A549 (cell line): ENCODE measurements around the gene PPP1R37. TPM values are rescaled to one million over a fixed set of nuclear protein-coding genes. Genes with fewer than 3 reads are reported as not detected.
A peak's percentile ranks its signal among the peaks of the same experiment; 100 is the strongest.

Experiments
- ATAC-seq, 2 experiments: fragments of 200-7000 bp in 1 of 2; fragments of >200 bp in 1 of 2; cut with Nextera tagmentation in 1 of 2; cut with Tn5 transposase in 1 of 2; 3 replicates each; pipeline versions ENCODE4 v1.8.0 to v1.9.1; 2018 to 2020; ENCODE audit warnings: mild to moderate bottlenecking in 1 of 2, moderate library complexity in 1 of 2
- CTCF ChIA-PET: fragments of 300-600 bp; sonication (Branson Sonifier 250); formaldehyde crosslinking; extraction: SDS; loops from one replicate; lab custom pipeline; 2021; ENCODE audit warnings: antibody characterized with exemption, inconsistent platforms; lab: Yijun Ruan, JAX
- POLR2A ChIA-PET: fragments of 350-600 bp; formaldehyde crosslinking; extraction: SDS; loops from one replicate; lab custom pipeline; 2021; ENCODE audit warnings: antibody characterized with exemption, inconsistent platforms; lab: Yijun Ruan, JAX
- DNase-seq, 2 experiments: peaks; one replicate each; pipeline versions ENCODE4 v3.0.0 to v3.0.0-alpha.2; 2011 to 2016; ENCODE audit warnings: low read depth in 1 of 2, low spot score in 1 of 2
- FAIRE-seq: peaks from 2 replicates; lab custom pipeline; 2011; peaks lifted over from hg19 to GRCh38; lab: Jason Lieb, UNC
- H3K27ac ChIP-seq, 2 experiments: fragments of >200 bp; sonication (Bioruptor Twin); formaldehyde crosslinking; 3 replicates each; pipeline ENCODE4 v1.5.1; 2016 to 2017
- H3K4me1 ChIP-seq: fragments of >200 bp; sonication (Bioruptor Twin); formaldehyde crosslinking; 3 replicates; pipeline ENCODE4 v1.6.1; 2016
- H3K4me2 ChIP-seq: fragments of >200 bp; sonication (Bioruptor Twin); formaldehyde crosslinking; 3 replicates; pipeline ENCODE4 v1.6.1; 2016
- H3K4me3 ChIP-seq: fragments of >200 bp; sonication (Bioruptor Twin); formaldehyde crosslinking; 3 replicates; pipeline ENCODE4 v1.5.1; 2016
- H3K9me3 ChIP-seq: fragments of >200 bp; sonication (Bioruptor Twin); formaldehyde crosslinking; 3 replicates; pipeline ENCODE4 v1.6.1; 2016
- BHLHE40 ChIP-seq: IDR thresholded peaks from 2 replicates; pipeline ENCODE4 v1.6.1; 2012; ENCODE audit warnings: low read depth, low read length, inconsistent platforms
- CTCF ChIP-seq: fragments of >200 bp; sonication (Bioruptor Twin); formaldehyde crosslinking; IDR thresholded peaks from 3 replicates; pipeline ENCODE4 v1.5.1; 2016
- E2F6 ChIP-seq: IDR thresholded peaks from 2 replicates; pipeline ENCODE4 v1.6.1; 2012; ENCODE audit warnings: low read depth, borderline replicate concordance
- FOSB ChIP-seq: fragments of 250-450 bp; sonication (Bioruptor Pico); IDR thresholded peaks from 2 replicates; pipeline ENCODE4 v1.5.0; 2020; ENCODE audit warnings: mild to moderate bottlenecking, moderate library complexity
- FOXS1 ChIP-seq: fragments of 250-450 bp; sonication (Bioruptor Pico); IDR thresholded peaks from 2 replicates; pipeline ENCODE4 v1.5.0; 2020; ENCODE audit warnings: mild to moderate bottlenecking, moderate library complexity
- GATA3 ChIP-seq: IDR thresholded peaks from 2 replicates; pipeline ENCODE4 v1.6.1; 2012; ENCODE audit warnings: borderline replicate concordance
- HDAC2 ChIP-seq: fragments of 200-600 bp; sonication (generic); IDR thresholded peaks from 2 replicates; pipeline ENCODE4 v1.6.1; 2016
- JUN ChIP-seq, 2 experiments: fragments of >200 bp; sonication (Bioruptor Twin); formaldehyde crosslinking; IDR thresholded peaks; 2 replicates in 1 of 2; 3 replicates in 1 of 2; pipeline ENCODE4 v1.6.1; 2016 to 2017
- JUNB ChIP-seq: fragments of >200 bp; sonication (Bioruptor Twin); formaldehyde crosslinking; IDR thresholded peaks from 2 replicates; pipeline ENCODE4 v1.6.1; 2016
- KDM1A ChIP-seq: fragments of 200-600 bp; sonication (generic); IDR thresholded peaks from 2 replicates; pipeline ENCODE4 v1.6.1; 2016; ENCODE audit warnings: low read depth, mild to moderate bottlenecking
- NPAS2 ChIP-seq: fragments of 250-450 bp; sonication (Bioruptor Pico); IDR thresholded peaks from 2 replicates; pipeline ENCODE4 v1.8.0; 2022; ENCODE audit warnings: mild to moderate bottlenecking, moderate library complexity, borderline replicate concordance
- POLR2A ChIP-seq: IDR thresholded peaks from 2 replicates; pipeline ENCODE4 v1.6.1; 2012; ENCODE audit warnings: mild to moderate bottlenecking, low read length
- RARB ChIP-seq: fragments of 250-450 bp; sonication (Bioruptor Pico); IDR thresholded peaks from 2 replicates; pipeline ENCODE4 v1.8.0; 2021; ENCODE audit warnings: mild to moderate bottlenecking, moderate library complexity
- RFX5 ChIP-seq: fragments of 450-650 bp; IDR thresholded peaks from 2 replicates; pipeline ENCODE4 v1.7.1; 2014; ENCODE audit warnings: antibody characterized with exemption, mild to moderate bottlenecking, moderate library complexity
- RNF2 ChIP-seq: fragments of 200-600 bp; sonication (generic); IDR thresholded peaks from 2 replicates; pipeline ENCODE4 v1.6.1; 2016; ENCODE audit warnings: low read depth, mild to moderate bottlenecking, antibody characterized with exemption, moderate library complexity, borderline replicate concordance
- SMC3 ChIP-seq: fragments of >200 bp; sonication (Bioruptor Twin); formaldehyde crosslinking; IDR thresholded peaks from 3 replicates; pipeline ENCODE4 v1.6.1; 2018; ENCODE audit warnings: inconsistent platforms
- SREBF2 ChIP-seq: fragments of 450-650 bp; IDR thresholded peaks from 2 replicates; pipeline ENCODE4 v1.6.1; 2014; ENCODE audit warnings: mild to moderate bottlenecking, moderate library complexity
- TFCP2L1 ChIP-seq: fragments of 250-450 bp; sonication (Bioruptor Pico); IDR thresholded peaks from 2 replicates; pipeline ENCODE4 v1.5.0; 2021; ENCODE audit warnings: mild to moderate bottlenecking
- ZC3H11A ChIP-seq: fragments of 450-650 bp; IDR thresholded peaks from 2 replicates; pipeline ENCODE4 v1.6.1; 2014; ENCODE audit warnings: antibody characterized with exemption, mild to moderate bottlenecking
- ZFP36 ChIP-seq: fragments of 450-650 bp; IDR thresholded peaks from 2 replicates; pipeline ENCODE4 v1.6.1; 2014; ENCODE audit warnings: borderline replicate concordance; ENCODE audit not compliant: partially characterized antibody
- ZSCAN20 ChIP-seq: fragments of 250-450 bp; sonication (Bioruptor Pico); IDR thresholded peaks from 2 replicates; pipeline ENCODE4 v1.8.0; 2022; ENCODE audit warnings: mild to moderate bottlenecking, moderate library complexity
- WGBS: methylation state at CpG from one replicate; pipeline ENCODE4 v1.1.6; 2017; ENCODE audit errors: missing lambda C conversion rate; 5-methylcytosine and 5-hydroxymethylcytosine counted together
- polyA plus RNA-seq, 4 experiments: library from polyadenylated mRNA; depleted of rRNA in 3 of 4; stranded (reverse); fragments of >200 nt; fragmentation: RNase III in 1 of 4; extraction: RNeasy Plus Mini Kit Qiagen cat#74134 plus additional on column Dnase treatment in 1 of 4; gene quantifications; 2 replicates in 3 of 4; 3 replicates in 1 of 4; pipeline ENCODE4 v1.2.3, GENCODE V29; 2011 to 2017

Gene PPP1R37
- polyA plus RNA-seq, 2 of the 4 experiments (the other 2 are of a cell fraction), result 9.1 to 21.8 TPM

GRCh38 chr19:45162608-45163143 lies 69.7 kb downstream of the PPP1R37 start:
- POLR2A ChIA-PET, result no interaction called here

GRCh38 chr19:45163156-45163555 lies 70.2 kb downstream of the PPP1R37 start:
- no peak for TF ChIP-seq RARB
- TF ChIP-seq ZFP36, result no peak
- no peak for TF ChIP-seq FOSB
- no peak for TF ChIP-seq JUNB
- TF ChIP-seq RFX5, result no peak
- TF ChIP-seq ZSCAN20 (CRISPR knock-in tag), result no peak
- TF ChIP-seq CTCF, result no peak
- TF ChIP-seq, all 56 proteins: peak for 0
- DNase-seq (no peak), FAIRE-seq (no peak), ATAC-seq (no peak)
- POLR2A ChIA-PET, result no interaction called here
- CTCF ChIA-PET, result interaction anchor here (1.2 to 2.5 kb wide), 3 partner anchors 9 to 24 kb away, joined by 3 to 9 read pairs (median 3); no protein-coding TSS in a partner anchor
- Histone ChIP-seq H3K9me3 (no peaks in the 10 kb centered on the region), H3K27ac (no peak overlapping the region), H3K4me3 (no peak overlapping the region), H3K4me1 (0 out of 3 replicates have a peak, but pooled peaks cover 4% of the 10 kb centered on the region), H3K4me2 (no peak overlapping the region)
- WGBS, result 93% methylated on average over 8 of the region's 17 CpGs

More at GRCh38 chr19:45162608-45163143, 69.7 kb downstream of the PPP1R37 start:
- no peak for DNase-seq
- H3K27ac ChIP-seq, result no peak overlapping the region
- no peak overlapping the region for H3K4me3 ChIP-seq
- no peaks in the 10 kb centered on the region for H3K9me3 ChIP-seq
- 0 out of 3 replicates have a peak, but pooled peaks cover 4% of the 10 kb centered on the region for H3K4me1 ChIP-seq
- WGBS, result 77% methylated on average over 14 of the region's 18 CpGs
- CTCF ChIA-PET, result interaction anchor here (1.2 to 2.5 kb wide), 5 partner anchors 8 to 23 kb away, joined by 3 to 9 read pairs (median 5); no protein-coding TSS in a partner anchor
- no peak for TF ChIP-seq NPAS2 (CRISPR knock-in tag)
- TF ChIP-seq SMC3, result no peak
- TF ChIP-seq RARB, result no peak
- ATAC-seq, result no peak
- H3K4me2 ChIP-seq, result no peak overlapping the region
- no peak for FAIRE-seq

GRCh38 chr19:45163751-45164460 lies 70.9 kb downstream of the PPP1R37 start:
- Histone ChIP-seq H3K9me3 (no peaks in the 10 kb centered on the region), H3K4me1 (0 out of 3 replicates have a peak, but pooled peaks cover 4% of the 10 kb centered on the region)
- no peak for DNase-seq
- TF ChIP-seq ZC3H11A (no peak), NPAS2 (CRISPR knock-in tag) (no peak), E2F6 (no peak), POLR2A (no peak), RNF2 (no peak), FOXS1 (CRISPR knock-in tag) (no peak), GATA3 (no peak), HDAC2 (no peak), KDM1A (no peak), ZSCAN20 (CRISPR knock-in tag) (no peak), TFCP2L1 (CRISPR knock-in tag) (no peak), BHLHE40 (no peak), JUN (IDR thresholded peaks at IDR 0.05) (no peak), SREBF2 (no peak)
- TF ChIP-seq, all 56 proteins: peak for 0
- no peak for ATAC-seq
- H3K4me2 ChIP-seq, result no peak overlapping the region; the same call in 2 of the 3 replicates
- 84% methylated on average over 15 of the region's 15 CpGs for WGBS
- no peak overlapping the region for H3K4me3 ChIP-seq
- peak overlapping the region in 1 of 2 experiments; percentile 0; a peak in 1 of 6 replicates for H3K27ac ChIP-seq
- POLR2A ChIA-PET, result no interaction called here
- no peak for FAIRE-seq
- CTCF ChIA-PET, result interaction anchor here (1.2 to 1.8 kb wide), 4 partner anchors 10 to 85 kb away, joined by 3 to 4 read pairs (median 4); no protein-coding TSS in a partner anchor
